Choroid plexus epithelial cell (primary cell): ENCODE results near the gene SLFN12.

Source experiments
- DNase-seq: peaks from one replicate; pipeline ENCODE4 v3.0.0-alpha.2; 2010; ENCODE audit warnings: low read depth
- H3K4me3 ChIP-seq: 2 replicates; pipeline ENCODE4 v1.5.1; 2011; ENCODE audit warnings: low read depth, mild to moderate bottlenecking, control low read depth, low read length, moderate library complexity
- CTCF ChIP-seq: conservative IDR thresholded peaks from 2 replicates; pipeline ENCODE4 v1.5.1; 2011; ENCODE audit warnings: low read depth, mild to moderate bottlenecking, control low read depth, inconsistent platforms, low read length, moderate library complexity

SLFN12 gene

GRCh38 chr17:35432176-35433074 lies at the start of gene SLFN12:
Gene SLFN12, minus strand, starts transcription at chr17:35432500. Its CDS starts 9,472 bp downstream, at chr17:35423028.
- H3K4me3 ChIP-seq, result peak within 1 kb of the TSS; percentile 75
- DNase-seq, result peak; percentile 98
- no peak for TF ChIP-seq CTCF

GRCh38 chr17:35479271-35479670 lies 47.0 kb upstream of the SLFN12 start:
- no peak for DNase-seq
- TF ChIP-seq CTCF, result no peak
- H3K4me3 ChIP-seq, result no peak overlapping the region

GRCh38 chr17:35477248-35477647 lies 44.9 kb upstream of the SLFN12 start:
- no peak for DNase-seq
- no peak for TF ChIP-seq CTCF
- H3K4me3 ChIP-seq, result no peak overlapping the region

- no peak for TF ChIP-seq CTCF
- DNase-seq, result no peak
- H3K4me3 ChIP-seq, result no peak overlapping the region
These were observed 44.1 kb upstream of the SLFN12 start for GRCh38 chr17:35476283-35476820.

GRCh38 chr17:35468475-35468874 lies 36.2 kb upstream of the SLFN12 start:
- no peak overlapping the region for H3K4me3 ChIP-seq
- no peak for TF ChIP-seq CTCF
- DNase-seq, result no peak

- no peak overlapping the region for H3K4me3 ChIP-seq
- TF ChIP-seq CTCF, result no peak
- DNase-seq, result no peak
These were observed 35.5 kb upstream of the SLFN12 start for GRCh38 chr17:35467824-35468223.
